SK-N-SH treated with all-trans-retinoic acid at 6 μM for 48 hours (cell line): ENCODE data around the gene HS3ST5.
A peak's percentile ranks its signal among the peaks of the same experiment; 100 is the strongest.

ENCODE experiments used
- ATAC-seq: fragments of 200-7000 bp; cut with Tn5 transposase; 3 replicates; pipeline ENCODE4 v1.9.1; 2020; ENCODE audit warnings: mild to moderate bottlenecking, moderate library complexity
- ARNTL ChIP-seq: fragments of 450-650 bp; formaldehyde crosslinking; IDR thresholded peaks from 2 replicates; pipeline ENCODE4 v1.5.0; 2020; ENCODE audit warnings: low read depth, mild to moderate bottlenecking, moderate library complexity, borderline replicate concordance
- BACH2 ChIP-seq: fragments of 250-450 bp; sonication (Bioruptor Pico); IDR thresholded peaks from 2 replicates; pipeline ENCODE4 v1.9.0; 2021; ENCODE audit warnings: mild to moderate bottlenecking, borderline replicate concordance
- CSDC2 ChIP-seq: fragments of 250-450 bp; sonication (Bioruptor Pico); IDR thresholded peaks from 2 replicates; pipeline ENCODE4 v1.5.0; 2020; ENCODE audit warnings: mild to moderate bottlenecking, moderate library complexity
- GLIS3 ChIP-seq: fragments of 250-450 bp; sonication (Bioruptor Pico); IDR thresholded peaks from 2 replicates; pipeline ENCODE4 v1.5.0; 2020; ENCODE audit warnings: mild to moderate bottlenecking, moderate library complexity
- OSR1 ChIP-seq: fragments of 250-450 bp; sonication (Bioruptor Pico); IDR thresholded peaks from 2 replicates; pipeline ENCODE4 v1.8.0; 2022; ENCODE audit warnings: moderate library complexity, mild to moderate bottlenecking, inconsistent platforms
- PPARA ChIP-seq: fragments of 250-450 bp; sonication (Bioruptor Pico); IDR thresholded peaks from 2 replicates; pipeline ENCODE4 v1.5.0; 2020; ENCODE audit warnings: mild to moderate bottlenecking, borderline replicate concordance
- RARB ChIP-seq: fragments of 250-450 bp; sonication (Bioruptor Pico); IDR thresholded peaks from 2 replicates; pipeline ENCODE4 v1.8.0; 2021; ENCODE audit warnings: mild to moderate bottlenecking, moderate library complexity
- SNAI2 ChIP-seq: fragments of 250-450 bp; sonication (Bioruptor Pico); IDR thresholded peaks from 2 replicates; pipeline ENCODE4 v1.5.0; 2020; ENCODE audit warnings: mild to moderate bottlenecking, moderate library complexity
- TCF4 ChIP-seq: fragments of 250-450 bp; sonication (Bioruptor Pico); IDR thresholded peaks from 2 replicates; pipeline ENCODE4 v1.8.0; 2021; ENCODE audit warnings: mild to moderate bottlenecking, moderate library complexity, borderline replicate concordance
- ZC3H10 ChIP-seq: fragments of 250-450 bp; sonication (Bioruptor Pico); IDR thresholded peaks from 2 replicates; pipeline ENCODE4 v1.5.1; 2021; ENCODE audit warnings: mild to moderate bottlenecking, moderate library complexity
- ZFP3 ChIP-seq: fragments of 250-450 bp; sonication (Bioruptor Pico); IDR thresholded peaks from 2 replicates; pipeline ENCODE4 v1.5.0; 2020; ENCODE audit warnings: mild to moderate bottlenecking, moderate library complexity
- ZFP30 ChIP-seq: fragments of 450-650 bp; formaldehyde crosslinking; IDR thresholded peaks from 2 replicates; pipeline ENCODE4 v1.5.0; 2022; ENCODE audit warnings: mild to moderate bottlenecking, moderate library complexity
- ZNF70 ChIP-seq: fragments of 450-650 bp; formaldehyde crosslinking; IDR thresholded peaks from 2 replicates; pipeline ENCODE4 v1.5.0; 2020; ENCODE audit warnings: mild to moderate bottlenecking, moderate library complexity
- ZNF8 ChIP-seq: fragments of 450-650 bp; formaldehyde crosslinking; IDR thresholded peaks from 2 replicates; pipeline ENCODE4 v1.5.0; 2020; ENCODE audit warnings: mild to moderate bottlenecking, moderate library complexity
- TF ChIP-seq, protein P1 (sequence below): fragments of 250-450 bp; sonication (Bioruptor Pico); IDR thresholded peaks from 2 replicates; pipeline ENCODE4 v1.8.0; 2021; ENCODE audit warnings: low read depth, mild to moderate bottlenecking, moderate library complexity, borderline replicate concordance
- TF ChIP-seq, protein P2 (sequence below): fragments of 250-450 bp; sonication (Bioruptor Pico); IDR thresholded peaks from 2 replicates; pipeline ENCODE4 v1.5.1; 2020; ENCODE audit warnings: low read depth, mild to moderate bottlenecking, moderate library complexity
- TF ChIP-seq, protein P3 (sequence below): fragments of 250-450 bp; sonication (Bioruptor Pico); IDR thresholded peaks from 2 replicates; pipeline ENCODE4 v1.5.1; 2021; ENCODE audit warnings: mild to moderate bottlenecking, moderate library complexity
- TF ChIP-seq, protein P4 (sequence below): fragments of 250-450 bp; sonication (Bioruptor Pico); IDR thresholded peaks from 2 replicates; pipeline ENCODE4 v1.8.0; 2020; ENCODE audit warnings: mild to moderate bottlenecking, moderate library complexity, borderline replicate concordance
- TF ChIP-seq, protein P5 (sequence below): fragments of 250-450 bp; sonication (Bioruptor Pico); IDR thresholded peaks from 2 replicates; pipeline ENCODE4 v1.5.0; 2020; ENCODE audit warnings: mild to moderate bottlenecking, moderate library complexity

Gene HS3ST5

DNA sequence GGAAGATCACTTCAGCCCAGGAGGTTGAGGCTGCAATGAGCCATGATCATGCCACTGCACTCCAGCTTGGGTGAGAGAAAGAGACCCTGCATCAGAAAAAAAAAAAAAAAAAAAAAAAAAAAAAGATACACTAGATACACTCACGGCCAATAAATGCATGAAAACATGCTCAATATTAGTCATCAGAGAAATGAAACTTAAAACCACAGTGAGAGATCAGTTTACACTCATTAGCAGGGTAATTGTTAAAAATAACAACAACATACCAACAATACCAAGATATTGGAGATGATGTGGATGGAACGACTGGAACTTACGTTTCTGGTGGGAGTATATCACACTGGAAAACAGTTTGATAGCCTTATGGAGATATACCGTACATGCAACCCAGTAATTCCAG, 29.9 kb downstream of the HS3ST5 start (continued):
- TF ChIP-seq ZFP30 (CRISPR knock-in tag) = no peak
- no peak for TF ChIP-seq GLIS3 (CRISPR knock-in tag)
- no peak for TF ChIP-seq TCF4 (CRISPR knock-in tag)
- TF ChIP-seq PPARA (CRISPR knock-in tag) = no peak

DNA sequence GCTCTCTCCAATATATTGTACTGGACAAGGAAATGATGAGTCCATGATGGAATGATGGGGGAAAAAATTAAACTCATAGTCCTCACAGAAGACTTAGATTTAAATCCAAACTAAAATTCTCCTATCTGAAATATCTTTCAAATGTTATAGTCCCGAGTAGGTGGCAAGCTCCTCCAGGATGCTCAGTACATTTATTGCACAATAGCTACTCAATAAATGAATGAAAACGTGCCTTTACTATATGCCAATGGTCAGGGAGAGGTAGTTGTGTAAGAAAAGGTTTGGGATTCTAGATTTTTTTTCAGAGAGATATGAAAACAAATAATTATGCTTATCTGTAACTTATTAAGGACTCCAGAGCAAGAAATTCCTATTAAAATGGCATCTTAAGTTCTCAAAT, 32.8 kb downstream of the HS3ST5 start:
- TF ChIP-seq, protein P1, sequence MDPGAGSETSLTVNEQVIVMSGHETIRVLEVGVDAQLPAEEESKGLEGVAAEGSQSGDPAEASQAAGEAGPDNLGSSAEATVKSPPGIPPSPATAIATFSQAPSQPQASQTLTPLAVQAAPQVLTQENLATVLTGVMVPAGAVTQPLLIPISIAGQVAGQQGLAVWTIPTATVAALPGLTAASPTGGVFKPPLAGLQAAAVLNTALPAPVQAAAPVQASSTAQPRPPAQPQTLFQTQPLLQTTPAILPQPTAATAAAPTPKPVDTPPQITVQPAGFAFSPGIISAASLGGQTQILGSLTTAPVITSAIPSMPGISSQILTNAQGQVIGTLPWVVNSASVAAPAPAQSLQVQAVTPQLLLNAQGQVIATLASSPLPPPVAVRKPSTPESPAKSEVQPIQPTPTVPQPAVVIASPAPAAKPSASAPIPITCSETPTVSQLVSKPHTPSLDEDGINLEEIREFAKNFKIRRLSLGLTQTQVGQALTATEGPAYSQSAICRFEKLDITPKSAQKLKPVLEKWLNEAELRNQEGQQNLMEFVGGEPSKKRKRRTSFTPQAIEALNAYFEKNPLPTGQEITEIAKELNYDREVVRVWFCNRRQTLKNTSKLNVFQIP (CRISPR knock-in tag) = no peak
- TF ChIP-seq GLIS3 (CRISPR knock-in tag) (no peak), SNAI2 (CRISPR knock-in tag) (no peak), PPARA (CRISPR knock-in tag) (no peak)
- TF ChIP-seq, protein P2, sequence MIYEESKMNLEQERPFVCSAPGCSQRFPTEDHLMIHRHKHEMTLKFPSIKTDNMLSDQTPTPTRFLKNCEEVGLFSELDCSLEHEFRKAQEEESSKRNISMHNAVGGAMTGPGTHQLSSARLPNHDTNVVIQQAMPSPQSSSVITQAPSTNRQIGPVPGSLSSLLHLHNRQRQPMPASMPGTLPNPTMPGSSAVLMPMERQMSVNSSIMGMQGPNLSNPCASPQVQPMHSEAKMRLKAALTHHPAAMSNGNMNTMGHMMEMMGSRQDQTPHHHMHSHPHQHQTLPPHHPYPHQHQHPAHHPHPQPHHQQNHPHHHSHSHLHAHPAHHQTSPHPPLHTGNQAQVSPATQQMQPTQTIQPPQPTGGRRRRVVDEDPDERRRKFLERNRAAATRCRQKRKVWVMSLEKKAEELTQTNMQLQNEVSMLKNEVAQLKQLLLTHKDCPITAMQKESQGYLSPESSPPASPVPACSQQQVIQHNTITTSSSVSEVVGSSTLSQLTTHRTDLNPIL (CRISPR knock-in tag) = no peak
- ATAC-seq = no peak

DNA sequence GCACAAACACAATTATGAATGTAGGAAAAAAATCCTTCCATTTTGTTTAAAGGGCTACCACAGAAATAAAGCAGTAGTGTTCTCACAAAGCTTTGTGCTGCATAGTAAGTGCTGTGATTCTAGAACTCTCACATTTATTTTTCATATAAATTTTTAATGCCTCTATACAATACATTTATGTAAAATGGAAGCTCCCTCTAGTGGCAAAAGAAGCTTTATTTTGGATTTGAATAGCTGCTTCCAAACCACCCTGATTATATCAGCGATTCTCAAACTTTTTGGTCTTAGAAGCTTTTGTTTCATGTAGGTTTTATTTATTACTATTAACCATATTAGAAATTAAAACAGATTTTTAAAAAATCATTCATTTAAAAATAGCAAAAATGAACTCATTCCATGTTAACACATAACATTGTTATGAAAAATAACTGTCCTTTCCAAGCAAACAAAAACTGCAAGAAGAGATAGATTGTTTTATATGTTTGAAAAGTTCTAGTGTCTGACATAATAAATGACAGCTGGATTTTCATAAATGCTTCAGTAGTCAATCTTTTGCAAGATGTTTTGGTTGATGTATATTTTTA, 38.4 kb downstream of the HS3ST5 start:
- peak; percentile 66; the same call in 2 of the 3 replicates for ATAC-seq

DNA sequence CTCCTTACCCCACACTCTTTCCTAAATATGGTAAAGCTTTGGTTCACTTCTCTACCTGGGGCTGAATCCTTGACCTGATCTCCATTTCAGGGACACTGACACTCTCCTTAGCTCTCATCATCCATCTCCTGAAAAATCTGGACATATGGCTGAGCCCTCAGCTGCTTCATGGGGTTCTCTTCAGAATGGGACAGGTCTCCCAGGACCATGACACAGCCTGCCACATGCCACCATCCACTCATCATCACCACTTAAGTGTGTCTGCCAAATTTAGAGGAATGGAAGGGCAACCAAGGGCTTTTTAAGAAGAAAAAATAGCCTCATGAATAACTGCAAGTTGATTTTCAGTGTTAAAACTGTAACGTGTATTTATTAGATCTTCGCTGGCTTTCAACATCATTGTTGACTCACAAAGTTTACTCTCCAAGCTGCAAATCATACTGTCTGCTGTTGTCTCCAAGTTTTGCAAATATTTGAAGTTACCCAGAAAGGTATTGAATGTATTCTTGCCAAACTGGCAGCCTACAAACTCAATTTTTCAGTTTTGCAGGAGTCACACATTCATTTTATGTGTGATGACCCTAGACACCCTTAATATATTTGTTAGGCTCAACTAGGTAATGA, 41.1 kb downstream of the HS3ST5 start:
- no peak for TF ChIP-seq SNAI2 (CRISPR knock-in tag)
- no peak for TF ChIP-seq ZFP30 (CRISPR knock-in tag)
- TF ChIP-seq ARNTL (CRISPR knock-in tag) = no peak
- no peak for TF ChIP-seq ZNF70 (CRISPR knock-in tag)
- TF ChIP-seq GLIS3 (CRISPR knock-in tag) = no peak
- TF ChIP-seq CSDC2 (CRISPR knock-in tag) = no peak
- TF ChIP-seq TCF4 (CRISPR knock-in tag) = no peak
- no peak for ATAC-seq

More for the DNA sequence above, 38.4 kb downstream of the HS3ST5 start:
- TF ChIP-seq, protein P3, sequence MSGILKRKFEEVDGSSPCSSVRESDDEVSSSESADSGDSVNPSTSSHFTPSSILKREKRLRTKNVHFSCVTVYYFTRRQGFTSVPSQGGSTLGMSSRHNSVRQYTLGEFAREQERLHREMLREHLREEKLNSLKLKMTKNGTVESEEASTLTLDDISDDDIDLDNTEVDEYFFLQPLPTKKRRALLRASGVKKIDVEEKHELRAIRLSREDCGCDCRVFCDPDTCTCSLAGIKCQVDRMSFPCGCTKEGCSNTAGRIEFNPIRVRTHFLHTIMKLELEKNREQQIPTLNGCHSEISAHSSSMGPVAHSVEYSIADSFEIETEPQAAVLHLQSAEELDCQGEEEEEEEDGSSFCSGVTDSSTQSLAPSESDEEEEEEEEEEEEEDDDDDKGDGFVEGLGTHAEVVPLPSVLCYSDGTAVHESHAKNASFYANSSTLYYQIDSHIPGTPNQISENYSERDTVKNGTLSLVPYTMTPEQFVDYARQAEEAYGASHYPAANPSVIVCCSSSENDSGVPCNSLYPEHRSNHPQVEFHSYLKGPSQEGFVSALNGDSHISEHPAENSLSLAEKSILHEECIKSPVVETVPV (CRISPR knock-in tag) = no peak
- no peak for TF ChIP-seq TCF4 (CRISPR knock-in tag)
- TF ChIP-seq ZNF70 (CRISPR knock-in tag) = no peak
- no peak for TF ChIP-seq OSR1 (CRISPR knock-in tag)
- TF ChIP-seq ZFP30 (CRISPR knock-in tag) = no peak
- TF ChIP-seq ZC3H10 (CRISPR knock-in tag) = no peak
- TF ChIP-seq, protein P4, sequence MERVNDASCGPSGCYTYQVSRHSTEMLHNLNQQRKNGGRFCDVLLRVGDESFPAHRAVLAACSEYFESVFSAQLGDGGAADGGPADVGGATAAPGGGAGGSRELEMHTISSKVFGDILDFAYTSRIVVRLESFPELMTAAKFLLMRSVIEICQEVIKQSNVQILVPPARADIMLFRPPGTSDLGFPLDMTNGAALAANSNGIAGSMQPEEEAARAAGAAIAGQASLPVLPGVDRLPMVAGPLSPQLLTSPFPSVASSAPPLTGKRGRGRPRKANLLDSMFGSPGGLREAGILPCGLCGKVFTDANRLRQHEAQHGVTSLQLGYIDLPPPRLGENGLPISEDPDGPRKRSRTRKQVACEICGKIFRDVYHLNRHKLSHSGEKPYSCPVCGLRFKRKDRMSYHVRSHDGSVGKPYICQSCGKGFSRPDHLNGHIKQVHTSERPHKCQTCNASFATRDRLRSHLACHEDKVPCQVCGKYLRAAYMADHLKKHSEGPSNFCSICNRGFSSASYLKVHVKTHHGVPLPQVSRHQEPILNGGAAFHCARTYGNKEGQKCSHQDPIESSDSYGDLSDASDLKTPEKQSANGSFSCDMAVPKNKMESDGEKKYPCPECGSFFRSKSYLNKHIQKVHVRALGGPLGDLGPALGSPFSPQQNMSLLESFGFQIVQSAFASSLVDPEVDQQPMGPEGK (CRISPR knock-in tag) = no peak
- TF ChIP-seq BACH2 = no peak
- TF ChIP-seq RARB = no peak
- no peak for TF ChIP-seq ZNF8 (CRISPR knock-in tag)
- TF ChIP-seq, protein P5, sequence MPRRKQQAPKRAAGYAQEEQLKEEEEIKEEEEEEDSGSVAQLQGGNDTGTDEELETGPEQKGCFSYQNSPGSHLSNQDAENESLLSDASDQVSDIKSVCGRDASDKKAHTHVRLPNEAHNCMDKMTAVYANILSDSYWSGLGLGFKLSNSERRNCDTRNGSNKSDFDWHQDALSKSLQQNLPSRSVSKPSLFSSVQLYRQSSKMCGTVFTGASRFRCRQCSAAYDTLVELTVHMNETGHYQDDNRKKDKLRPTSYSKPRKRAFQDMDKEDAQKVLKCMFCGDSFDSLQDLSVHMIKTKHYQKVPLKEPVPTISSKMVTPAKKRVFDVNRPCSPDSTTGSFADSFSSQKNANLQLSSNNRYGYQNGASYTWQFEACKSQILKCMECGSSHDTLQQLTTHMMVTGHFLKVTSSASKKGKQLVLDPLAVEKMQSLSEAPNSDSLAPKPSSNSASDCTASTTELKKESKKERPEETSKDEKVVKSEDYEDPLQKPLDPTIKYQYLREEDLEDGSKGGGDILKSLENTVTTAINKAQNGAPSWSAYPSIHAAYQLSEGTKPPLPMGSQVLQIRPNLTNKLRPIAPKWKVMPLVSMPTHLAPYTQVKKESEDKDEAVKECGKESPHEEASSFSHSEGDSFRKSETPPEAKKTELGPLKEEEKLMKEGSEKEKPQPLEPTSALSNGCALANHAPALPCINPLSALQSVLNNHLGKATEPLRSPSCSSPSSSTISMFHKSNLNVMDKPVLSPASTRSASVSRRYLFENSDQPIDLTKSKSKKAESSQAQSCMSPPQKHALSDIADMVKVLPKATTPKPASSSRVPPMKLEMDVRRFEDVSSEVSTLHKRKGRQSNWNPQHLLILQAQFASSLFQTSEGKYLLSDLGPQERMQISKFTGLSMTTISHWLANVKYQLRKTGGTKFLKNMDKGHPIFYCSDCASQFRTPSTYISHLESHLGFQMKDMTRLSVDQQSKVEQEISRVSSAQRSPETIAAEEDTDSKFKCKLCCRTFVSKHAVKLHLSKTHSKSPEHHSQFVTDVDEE = no peak
- TF ChIP-seq GLIS3 (CRISPR knock-in tag) = no peak
- no peak for TF ChIP-seq ZFP3
- TF ChIP-seq, all 23 proteins: peak for 0
